Astrocyte of the spinal cord (primary cell): ENCODE data around the gene DHX57.

Experiments used
- DNase-seq: peaks from one replicate; pipeline ENCODE4 v3.0.0; 2011; ENCODE audit warnings: low read depth, low spot score
- H3K4me3 ChIP-seq: 2 replicates; pipeline ENCODE4 v1.5.1; 2011; ENCODE audit warnings: low read depth, mild to moderate bottlenecking, low read length, moderate library complexity
- in situ Hi-C: cut with HindIII; loops from 2 replicates; pipeline ENCODE4 v1.10.0; 2017; ENCODE audit warnings: low sequenced_read_pairs
- TF ChIP-seq, protein P1 (sequence below): IDR thresholded peaks from 2 replicates; pipeline ENCODE4 v1.5.1; 2012; ENCODE audit warnings: low read depth, mild to moderate bottlenecking, low read length, inconsistent platforms

The DHX57 gene

DNA sequence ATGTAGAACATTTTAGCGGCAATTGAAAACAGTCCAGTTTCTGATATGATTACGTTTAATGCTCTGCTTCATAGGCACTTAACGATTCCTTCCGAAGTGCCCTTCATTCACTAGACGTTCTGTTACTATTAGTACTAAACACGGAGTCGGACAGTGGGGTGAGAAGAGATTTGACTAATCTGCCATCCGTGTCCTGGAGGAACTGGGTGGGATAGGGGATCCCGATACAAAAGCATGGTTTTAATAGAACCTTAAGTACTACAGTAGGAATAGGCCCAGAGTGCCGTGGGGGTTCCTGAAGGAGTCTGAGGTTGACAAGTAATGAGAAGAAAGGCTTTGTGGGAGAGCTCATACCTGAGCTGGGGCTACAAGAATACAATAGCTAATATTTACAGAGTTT, 673 bp upstream of the DHX57 start:
- DNase-seq: no peak
- peak overlapping the region; percentile 75 for H3K4me3 ChIP-seq
- TF ChIP-seq, protein P1, sequence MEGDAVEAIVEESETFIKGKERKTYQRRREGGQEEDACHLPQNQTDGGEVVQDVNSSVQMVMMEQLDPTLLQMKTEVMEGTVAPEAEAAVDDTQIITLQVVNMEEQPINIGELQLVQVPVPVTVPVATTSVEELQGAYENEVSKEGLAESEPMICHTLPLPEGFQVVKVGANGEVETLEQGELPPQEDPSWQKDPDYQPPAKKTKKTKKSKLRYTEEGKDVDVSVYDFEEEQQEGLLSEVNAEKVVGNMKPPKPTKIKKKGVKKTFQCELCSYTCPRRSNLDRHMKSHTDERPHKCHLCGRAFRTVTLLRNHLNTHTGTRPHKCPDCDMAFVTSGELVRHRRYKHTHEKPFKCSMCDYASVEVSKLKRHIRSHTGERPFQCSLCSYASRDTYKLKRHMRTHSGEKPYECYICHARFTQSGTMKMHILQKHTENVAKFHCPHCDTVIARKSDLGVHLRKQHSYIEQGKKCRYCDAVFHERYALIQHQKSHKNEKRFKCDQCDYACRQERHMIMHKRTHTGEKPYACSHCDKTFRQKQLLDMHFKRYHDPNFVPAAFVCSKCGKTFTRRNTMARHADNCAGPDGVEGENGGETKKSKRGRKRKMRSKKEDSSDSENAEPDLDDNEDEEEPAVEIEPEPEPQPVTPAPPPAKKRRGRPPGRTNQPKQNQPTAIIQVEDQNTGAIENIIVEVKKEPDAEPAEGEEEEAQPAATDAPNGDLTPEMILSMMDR: no peak
- in situ Hi-C loops: no loop called here

DNA sequence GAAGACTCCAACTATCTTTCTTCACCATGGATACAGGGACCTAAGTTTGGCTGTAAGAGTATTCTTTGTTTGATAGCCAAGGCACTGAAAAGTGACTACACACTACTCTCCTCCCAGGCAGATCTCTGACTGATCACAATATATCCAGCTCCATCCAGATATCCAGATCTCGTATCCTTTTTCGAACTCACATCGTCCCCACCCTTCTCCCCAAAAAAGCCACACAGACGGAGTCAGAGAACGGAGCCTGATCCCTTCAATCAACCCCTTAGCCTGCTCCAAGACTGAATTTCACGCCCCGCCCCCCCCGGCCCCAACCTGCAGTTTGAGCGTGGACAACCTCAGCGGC, 533 bp downstream of the DHX57 start:
- in situ Hi-C loops: no loop called here
- peak; percentile 2 for DNase-seq
- peak overlapping the region; percentile 75 for H3K4me3 ChIP-seq
- TF ChIP-seq, protein P1: no peak

DNA sequence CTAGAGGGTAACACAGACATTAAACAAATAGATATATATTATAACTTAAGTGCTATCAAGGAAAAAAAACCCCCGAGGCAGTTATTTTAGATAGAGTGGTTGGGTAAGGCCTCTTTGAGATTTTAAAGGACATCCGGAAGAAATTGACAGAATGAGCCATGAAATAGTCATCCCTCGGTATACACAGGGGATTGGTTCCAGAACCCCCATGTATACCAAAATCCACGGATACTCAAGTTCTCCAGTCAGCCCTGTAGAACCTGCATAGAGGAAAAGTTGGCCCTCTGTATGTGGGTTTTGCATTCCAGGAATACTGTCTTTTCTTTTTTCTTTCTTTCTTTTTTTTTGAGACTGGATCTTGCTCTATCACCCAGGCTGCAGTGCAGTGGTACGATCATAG, 2.0 kb downstream of the DHX57 start:
- TF ChIP-seq, protein P1: no peak
- no peak for DNase-seq
- in situ Hi-C loops: no loop called here
- no peak overlapping the region for H3K4me3 ChIP-seq

DNA sequence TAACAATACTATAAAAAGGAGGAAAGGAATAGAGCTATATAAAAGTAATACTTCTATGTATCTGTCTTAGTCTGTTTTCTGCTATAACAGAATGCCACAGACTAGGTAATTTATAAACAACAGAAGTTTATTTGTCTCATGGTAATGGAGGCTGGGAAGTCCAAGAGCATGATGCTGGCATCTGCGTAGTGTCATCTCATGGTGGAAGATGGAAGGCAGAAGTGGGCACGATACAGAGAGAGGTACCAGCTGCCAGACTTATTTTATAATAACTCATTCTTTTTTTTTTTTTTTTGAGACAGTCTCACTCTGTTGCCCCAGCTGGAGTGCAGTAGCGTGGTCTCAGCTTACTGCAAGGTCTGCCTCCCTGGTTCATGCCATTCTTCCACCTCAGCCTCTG, 4.3 kb downstream of the DHX57 start:
- in situ Hi-C loops: no loop called here
- TF ChIP-seq, protein P1: no peak
- DNase-seq: no peak
- no peak overlapping the region for H3K4me3 ChIP-seq

DNA sequence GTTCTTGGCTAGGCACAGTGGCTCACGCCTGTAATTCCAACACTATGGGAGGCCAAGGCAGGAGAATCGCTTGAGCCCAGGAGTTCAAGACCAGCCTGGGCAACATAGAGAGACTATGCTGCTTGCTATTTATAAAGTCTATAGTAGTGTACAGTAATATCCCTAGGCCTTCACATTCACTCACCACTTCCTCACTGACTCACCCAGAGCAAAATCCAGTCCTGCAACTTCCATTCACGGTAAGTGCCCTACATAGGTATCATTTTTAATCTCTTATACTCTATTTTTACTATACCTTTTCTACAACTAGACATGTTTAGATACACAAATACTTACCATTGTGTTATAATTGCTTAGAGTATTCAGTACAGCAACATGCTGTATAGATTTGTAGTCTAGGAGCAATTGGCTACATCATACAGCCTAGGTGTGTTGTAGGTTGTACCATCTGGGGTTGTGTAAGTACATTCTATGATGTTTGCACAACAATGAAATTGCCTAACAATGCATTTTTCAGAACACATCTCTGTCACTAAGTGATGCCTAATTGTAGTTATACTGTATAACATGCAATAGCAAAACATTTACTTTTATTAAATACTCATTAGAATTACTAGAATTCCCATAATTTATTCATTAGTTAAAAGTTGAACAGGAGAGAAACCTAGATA, 8.8 kb downstream of the DHX57 start:
- TF ChIP-seq, protein P1: no peak

DNA sequence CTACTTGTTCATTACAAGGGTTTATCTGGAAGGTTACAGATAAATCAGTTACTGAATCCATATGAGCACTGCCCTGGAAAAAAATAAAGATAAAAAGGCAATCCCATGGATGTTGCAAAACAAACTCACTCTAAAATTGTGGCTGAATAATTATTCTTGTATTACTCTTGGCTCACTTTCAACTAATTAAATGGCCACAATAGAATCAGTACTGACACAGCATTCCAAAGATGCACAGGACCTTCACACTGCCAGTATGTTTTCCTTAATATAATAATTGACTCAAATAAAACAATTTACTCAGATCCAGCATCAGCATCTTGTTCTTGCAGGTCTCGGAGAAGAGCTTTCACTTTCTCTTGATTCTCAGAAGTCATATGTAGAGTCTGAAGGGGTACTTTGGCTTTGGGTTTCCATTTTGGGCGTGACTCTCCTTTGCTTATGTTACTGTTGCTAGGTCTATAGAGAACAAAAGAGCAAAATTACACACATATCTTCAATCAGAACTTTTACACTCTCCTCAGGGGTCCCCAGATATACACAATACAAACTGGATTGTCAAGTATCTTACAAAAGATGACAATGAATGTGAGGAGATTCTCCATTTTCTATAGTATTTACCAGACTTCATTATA, 12.6 kb downstream of the DHX57 start:
- in situ Hi-C loops: no loop called here
- TF ChIP-seq, protein P1: no peak

More for the DNA sequence above, 8.8 kb downstream of the DHX57 start:
- in situ Hi-C loops: no loop called here
- no peak for DNase-seq
- H3K4me3 ChIP-seq: no peak overlapping the region

More for the DNA sequence above, 12.6 kb downstream of the DHX57 start:
- H3K4me3 ChIP-seq: no peak overlapping the region
- DNase-seq: no peak
